Smooth muscle cell (in vitro differentiated cells): ENCODE data around the gene FAM72C. TPM values are rescaled to one million over a fixed set of nuclear protein-coding genes. Genes with fewer than 3 reads are reported as not detected.
"Not testable (repeated sequence)": the region's sequence is repeated elsewhere in the genome, so short reads cannot be mapped to it uniquely, and the experiment has no call there.

Experiments used
- DNase-seq: peaks from one replicate; lab custom pipeline; 2025; ENCODE audit not compliant: unreplicated experiment; lab: John Stamatoyannopoulos, UW
- H2AFZ ChIP-seq: fragments of 200-600 bp; sonication (generic); 2 replicates; pipeline ENCODE4 v1.6.0; 2016; ENCODE audit warnings: antibody characterized with exemption, low read depth, mild to moderate bottlenecking
- H3F3A ChIP-seq: fragments of 200-600 bp; sonication (generic); 2 replicates; pipeline ENCODE4 v1.6.0; 2017; ENCODE audit warnings: antibody characterized with exemption, low read depth
- H3K27ac ChIP-seq: fragments of 200-600 bp; sonication (generic); 2 replicates; pipeline ENCODE4 v1.5.1; 2016; ENCODE audit warnings: low read depth, mild to moderate bottlenecking
- H3K27me3 ChIP-seq: fragments of 200-600 bp; sonication (generic); 2 replicates; pipeline ENCODE4 v1.6.1; 2016; ENCODE audit warnings: low read depth, mild to moderate bottlenecking
- H3K36me3 ChIP-seq: fragments of 200-600 bp; sonication (generic); 2 replicates; pipeline ENCODE4 v1.5.1; 2016; ENCODE audit warnings: low read depth
- H3K4me1 ChIP-seq: fragments of 200-600 bp; sonication (generic); 2 replicates; pipeline ENCODE4 v1.5.1; 2016; ENCODE audit warnings: low read depth
- H3K4me2 ChIP-seq: fragments of 200-600 bp; sonication (generic); 2 replicates; pipeline ENCODE4 v1.6.0; 2016; ENCODE audit warnings: mild to moderate bottlenecking
- H3K4me3 ChIP-seq: fragments of 200-600 bp; sonication (generic); 2 replicates; pipeline ENCODE4 v1.5.1; 2016; ENCODE audit warnings: mild to moderate bottlenecking
- H3K79me2 ChIP-seq: fragments of 200-600 bp; sonication (generic); 2 replicates; pipeline ENCODE4 v1.6.0; 2016; ENCODE audit warnings: low read depth, mild to moderate bottlenecking
- H3K9ac ChIP-seq: fragments of 200-600 bp; sonication (generic); 2 replicates; pipeline ENCODE4 v1.6.0; 2016; ENCODE audit warnings: low read depth
- H3K9me3 ChIP-seq: fragments of 200-600 bp; sonication (generic); replicated peaks from 2 replicates; pipeline ENCODE4 v1.5.1; 2016; ENCODE audit warnings: low read depth
- H4K20me1 ChIP-seq: fragments of 200-600 bp; sonication (generic); 2 replicates; pipeline ENCODE4 v1.6.0; 2016; ENCODE audit warnings: low read depth
- WGBS: methylation state at CpG from one replicate; pipeline ENCODE4 v1.1.7; 2016; ENCODE audit warnings: low lambda C conversion rate; 5-methylcytosine and 5-hydroxymethylcytosine counted together
- polyA plus RNA-seq: library from polyadenylated mRNA; unstranded; fragments of >200 nt; fragmentation: Nextera tagmentation; extraction: Ambion mirVana; gene quantifications from 2 replicates; pipeline ENCODE4 v1.2.1, GENCODE V29; 2016
- total RNA-seq: library from RNA; depleted of rRNA; stranded (reverse); fragments of >200 nt; gene quantifications from 2 replicates; pipeline ENCODE4 v1.2.3, GENCODE V29; 2014

FAM72C gene
- total and polyA plus RNA-seq, 2 experiments from 2014 or later, result 0.51 TPM; not detected in 1

DNA sequence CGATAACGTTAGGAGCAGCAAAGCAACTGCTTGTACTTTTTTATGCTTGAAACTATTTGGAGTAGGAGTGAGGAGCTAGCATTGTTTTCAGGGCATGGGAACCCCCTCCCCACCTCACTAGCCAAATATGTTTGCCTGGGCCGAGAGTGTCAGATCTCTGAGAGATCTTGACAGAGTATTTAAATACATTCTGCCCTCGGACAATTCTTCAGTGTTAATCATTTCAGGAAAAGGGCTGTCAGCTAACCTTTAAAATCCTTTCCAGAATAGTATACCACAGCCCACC lies 17.6 kb upstream of the FAM72C start:
- not testable (repeated sequence) for H3K4me1 ChIP-seq, H2AFZ ChIP-seq, H3K9me3 ChIP-seq, H3F3A ChIP-seq, H3K4me2 ChIP-seq, H4K20me1 ChIP-seq, H3K4me3 ChIP-seq, H3K36me3 ChIP-seq, H3K9ac ChIP-seq, DNase-seq, H3K27me3 ChIP-seq, H3K79me2 ChIP-seq, H3K27ac ChIP-seq
- no CpG with 5 or more reads among the region's 4 CpGs for WGBS

- H3K9ac ChIP-seq, H3K4me1 ChIP-seq, H3K27ac ChIP-seq, DNase-seq, H2AFZ ChIP-seq, H3K36me3 ChIP-seq, H3K79me2 ChIP-seq, H3K9me3 ChIP-seq, H3K27me3 ChIP-seq, H3K4me3 ChIP-seq, H3F3A ChIP-seq, H3K4me2 ChIP-seq, H4K20me1 ChIP-seq: not testable (repeated sequence)
- 71% methylated on average over 2 of the region's 10 CpGs for WGBS
These were observed 17.0 kb upstream of the FAM72C start for GRCh38 chr1:143988602-143989426.

GRCh38 chr1:143987868-143988267 lies 16.1 kb upstream of the FAM72C start:
- not testable (repeated sequence) for H3K9ac ChIP-seq, H3K79me2 ChIP-seq, H3K27me3 ChIP-seq, H3K4me1 ChIP-seq, H3K27ac ChIP-seq, H3K4me3 ChIP-seq, H2AFZ ChIP-seq, DNase-seq, H4K20me1 ChIP-seq, H3K36me3 ChIP-seq, H3F3A ChIP-seq, H3K9me3 ChIP-seq, H3K4me2 ChIP-seq
- no CpG with 5 or more reads among the region's 1 CpG for WGBS

DNA sequence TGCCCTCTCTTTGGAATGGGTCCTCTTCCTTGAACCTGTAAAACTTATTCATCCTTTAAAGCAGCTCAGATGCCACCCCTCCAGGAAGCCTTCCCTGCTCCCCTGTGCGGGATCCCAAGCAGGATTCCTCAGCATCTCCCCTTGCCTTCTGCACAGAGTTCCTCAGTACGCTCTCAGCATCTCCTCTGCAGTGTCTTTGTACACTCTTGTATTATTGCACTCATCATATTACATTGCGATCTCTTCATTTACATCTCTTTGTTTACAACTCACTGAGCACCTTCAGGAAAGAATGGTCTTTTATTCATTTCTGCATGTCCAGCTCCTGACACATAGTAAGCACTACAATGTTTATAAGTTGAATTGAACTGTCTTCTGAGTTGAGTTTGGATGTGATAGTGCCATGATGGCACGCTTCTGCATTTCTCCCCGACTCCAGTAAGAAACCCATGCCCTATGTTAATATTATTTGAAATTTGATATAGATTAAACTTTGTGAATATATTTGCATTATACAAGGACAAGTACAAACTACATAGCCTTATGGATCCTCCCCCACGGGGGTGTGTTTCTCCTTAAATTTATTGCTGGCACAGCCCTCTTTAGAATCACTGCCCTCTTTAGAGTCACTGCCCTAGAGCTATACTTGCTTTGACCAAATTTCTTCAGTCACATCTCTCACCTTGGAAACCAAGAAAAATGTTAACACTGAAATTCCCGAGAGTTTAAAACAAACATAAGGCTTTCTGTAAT lies 13.1 kb upstream of the FAM72C start:
- not testable (repeated sequence) for H3K79me2 ChIP-seq, H3K4me3 ChIP-seq, H3K4me1 ChIP-seq, H3K4me2 ChIP-seq, H3K9me3 ChIP-seq, H3K27me3 ChIP-seq, H4K20me1 ChIP-seq, H3K27ac ChIP-seq, H3F3A ChIP-seq, DNase-seq, H2AFZ ChIP-seq, H3K36me3 ChIP-seq, H3K9ac ChIP-seq
- 80% methylated on average over 3 of the region's 7 CpGs for WGBS

DNA sequence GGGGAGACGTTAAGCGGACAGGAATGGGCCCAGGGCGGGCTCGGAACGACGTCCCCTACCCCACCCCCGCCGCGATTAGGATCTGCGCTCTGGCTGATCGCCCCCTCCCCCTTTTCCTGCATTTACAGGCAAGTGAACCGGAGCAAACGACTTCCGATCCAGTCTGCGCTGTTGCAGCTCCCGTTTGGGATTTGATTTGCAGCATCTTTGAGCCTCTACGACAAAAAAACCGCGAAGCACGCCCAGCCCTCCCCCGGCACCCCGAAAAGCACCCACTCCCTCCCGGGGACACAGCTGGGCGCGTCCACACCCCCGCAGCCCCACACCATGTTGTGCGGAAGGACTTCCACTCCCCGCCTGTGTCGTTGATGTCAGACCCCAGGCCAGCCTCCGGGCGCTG lies 2.6 kb upstream of the FAM72C start:
- peak overlapping the region; percentile 61 for H3K4me2 ChIP-seq
- WGBS, result 76% methylated on average over 6 of the region's 31 CpGs

GRCh38 chr1:143973876-143974414 lies 2.2 kb upstream of the FAM72C start:
- not testable (repeated sequence) for H3F3A ChIP-seq, H3K27me3 ChIP-seq, H3K27ac ChIP-seq, H2AFZ ChIP-seq, H3K36me3 ChIP-seq, H3K9me3 ChIP-seq, H3K4me1 ChIP-seq, H3K79me2 ChIP-seq, H3K9ac ChIP-seq, DNase-seq, H4K20me1 ChIP-seq
- peak overlapping the region; percentile 26 for H3K4me2 ChIP-seq
- 19% methylated on average over 12 of the region's 37 CpGs for WGBS
- H3K4me3 ChIP-seq, result peak overlapping the region; percentile 41

More for the DNA sequence above, 2.6 kb upstream of the FAM72C start:
- not testable (repeated sequence) for H3K27ac ChIP-seq, H3K9me3 ChIP-seq, H3K9ac ChIP-seq, H3F3A ChIP-seq, DNase-seq, H4K20me1 ChIP-seq, H3K79me2 ChIP-seq, H3K27me3 ChIP-seq, H3K4me1 ChIP-seq, H2AFZ ChIP-seq, H3K36me3 ChIP-seq
- peak overlapping the region; percentile 38 for H3K4me3 ChIP-seq

- no CpG with 5 or more reads among the region's 48 CpGs for WGBS
- H3K4me2 ChIP-seq, H3K9ac ChIP-seq, H2AFZ ChIP-seq, H3K4me1 ChIP-seq, H3K36me3 ChIP-seq, H3K27ac ChIP-seq, H3K79me2 ChIP-seq, H3K27me3 ChIP-seq, H3F3A ChIP-seq, H3K9me3 ChIP-seq, DNase-seq, H4K20me1 ChIP-seq, H3K4me3 ChIP-seq: not testable (repeated sequence)
These were observed 1.1 kb upstream of the FAM72C start for GRCh38 chr1:143972753-143973326.

GRCh38 chr1:143965860-143966259 lies 5.9 kb downstream of the FAM72C start:
- H3K4me1 ChIP-seq, H3K9me3 ChIP-seq, H2AFZ ChIP-seq, H3K27me3 ChIP-seq, DNase-seq, H4K20me1 ChIP-seq, H3K27ac ChIP-seq, H3K9ac ChIP-seq, H3F3A ChIP-seq, H3K36me3 ChIP-seq, H3K4me3 ChIP-seq, H3K79me2 ChIP-seq, H3K4me2 ChIP-seq: not testable (repeated sequence)
- WGBS, result no CpG with 5 or more reads among the region's 1 CpG
